Activated naive CD4-positive, alpha-beta T cell treated with anti-CD3 and anti-CD28 coated beads for 36 hours (primary cell): Measurements from ENCODE around the gene MCOLN1. TPM values are rescaled to one million over a fixed set of nuclear protein-coding genes. Genes with fewer than 3 reads are reported as not detected.

Experiments used
- CTCF ChIA-PET: fragments of 350-600 bp; sonication (Branson Sonifier 250); formaldehyde crosslinking; loops from one replicate; lab custom pipeline; 2021; ENCODE audit warnings: antibody characterized with exemption; lab: Charles Lee
- DNase-seq: peaks from one replicate; pipeline ENCODE4 v3.0.0-alpha.2; 2020
- H3K27ac Mint-ChIP-seq: one replicate; pipeline ENCODE4 v1.8.0; 2021; ENCODE audit warnings: mild to moderate bottlenecking, mixed read lengths
- H3K27me3 Mint-ChIP-seq: one replicate; pipeline ENCODE4 v1.8.0; 2021; ENCODE audit warnings: low read depth, mixed read lengths
- H3K36me3 Mint-ChIP-seq: one replicate; pipeline ENCODE4 v1.8.0; 2021; ENCODE audit warnings: low read depth, mixed read lengths
- H3K4me1 Mint-ChIP-seq: one replicate; pipeline ENCODE4 v1.8.0; 2021; ENCODE audit warnings: low read depth, mixed read lengths
- H3K4me3 Mint-ChIP-seq: one replicate; pipeline ENCODE4 v1.8.0; 2021; ENCODE audit warnings: mild to moderate bottlenecking, moderate library complexity, mixed read lengths
- H3K9me3 Mint-ChIP-seq: one replicate; pipeline ENCODE4 v1.8.0; 2021; ENCODE audit warnings: mixed read lengths
- intact Hi-C: fragments of 100-400 bp; cut with micrococcal nuclease; formaldehyde crosslinking; loops from one replicate; pipeline ENCODE4 v1.15.1; 2023
- total RNA-seq, 2 experiments: library from RNA; stranded (reverse); gene quantifications; one replicate each; pipeline ENCODE4 v1.2.3, GENCODE V29; 2021

MCOLN1 gene
- total RNA-seq, 2 experiments from 2014 or later = 4.2 to 5.2 TPM

GRCh38 chr19:7520131-7521051 is 2.0 kb upstream of the MCOLN1 start:
- no peak for DNase-seq
- CTCF ChIA-PET = no interaction called here
- H3K9me3 Mint-ChIP-seq = no peaks in the 10 kb centered on the region
- no peaks in the 10 kb centered on the region for H3K36me3 Mint-ChIP-seq
- H3K4me1 Mint-ChIP-seq = peaks cover 21% of the 10 kb centered on the region
- no peak overlapping the region for H3K27ac Mint-ChIP-seq
- intact Hi-C loops = no loop called here
- H3K27me3 Mint-ChIP-seq = no peaks in the 10 kb centered on the region
- no peak overlapping the region for H3K4me3 Mint-ChIP-seq

DNA sequence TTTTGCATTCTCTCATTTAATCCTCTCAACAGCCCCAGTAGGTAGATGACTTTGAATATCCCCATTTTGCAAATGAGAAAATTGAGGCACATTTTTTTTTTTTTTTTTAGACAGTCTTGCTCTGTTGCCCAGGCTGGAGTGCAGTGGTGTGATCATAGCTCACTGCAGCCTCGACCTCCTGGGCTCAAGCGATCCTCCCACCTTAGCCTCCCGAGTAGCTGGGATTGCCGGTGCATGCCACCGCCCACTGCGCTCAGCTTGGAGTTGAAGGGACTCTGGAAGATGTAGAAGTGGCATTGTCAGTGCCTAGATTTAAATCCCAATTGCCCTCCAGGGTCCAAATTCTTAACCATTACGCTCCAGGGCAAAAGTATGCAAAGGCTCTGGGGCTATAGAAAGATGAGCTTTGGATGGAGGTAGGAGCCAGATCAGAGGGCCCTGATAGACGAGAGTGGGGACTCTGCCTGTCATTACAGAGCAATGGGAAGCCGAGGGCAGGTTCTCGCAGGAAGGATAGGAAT is 813 bp upstream of the MCOLN1 start:
- intact Hi-C loops = loop anchor here (1.0 to 2.0 kb wide), 2 partner anchors 13 to 107 kb away; partner anchors contain the start of genes PET100 and XAB2
- no peak for DNase-seq
- Mint-ChIP-seq H3K4me3 (peak overlapping the region; percentile 72), H3K27ac (peak overlapping the region; percentile 63), H3K27me3 (no peaks in the 10 kb centered on the region), H3K9me3 (no peaks in the 10 kb centered on the region), H3K36me3 (no peaks in the 10 kb centered on the region), H3K4me1 (peaks cover 16% of the 10 kb centered on the region)
- CTCF ChIA-PET = no interaction called here

GRCh38 chr19:7522923-7523667 is 671 bp downstream of the MCOLN1 start:
- Mint-ChIP-seq H3K27me3 (no peaks in the 10 kb centered on the region), H3K9me3 (no peaks in the 10 kb centered on the region), H3K27ac (no peak overlapping the region), H3K4me3 (peak overlapping the region; percentile 62), H3K36me3 (no peaks in the 10 kb centered on the region), H3K4me1 (peaks cover 9% of the 10 kb centered on the region)
- intact Hi-C loops = loop anchor here (1.0 to 2.0 kb wide), 2 partner anchors 11 to 106 kb away; partner anchors contain the start of genes PET100 and XAB2
- DNase-seq = no peak
- CTCF ChIA-PET = interaction anchor here (0.6 to 1.5 kb wide), 5 partner anchors 12 to 169 kb away, joined by 3 to 6 read pairs (median 5); partner anchors contain the start of gene PNPLA6

- Mint-ChIP-seq H3K9me3 (no peaks in the 10 kb centered on the region), H3K4me1 (peaks cover 9% of the 10 kb centered on the region), H3K27me3 (no peaks in the 10 kb centered on the region), H3K36me3 (peaks cover 2% of the 10 kb centered on the region), H3K27ac (no peak overlapping the region), H3K4me3 (no peak overlapping the region)
- intact Hi-C loops = no loop called here
- no peak for DNase-seq
- CTCF ChIA-PET = no interaction called here
These were observed 2.1 kb downstream of the MCOLN1 start for GRCh38 chr19:7524523-7524922.

GRCh38 chr19:7524992-7525739 is 2.7 kb downstream of the MCOLN1 start:
- no peak for DNase-seq
- Mint-ChIP-seq H3K27me3 (no peaks in the 10 kb centered on the region), H3K36me3 (peaks cover 4% of the 10 kb centered on the region), H3K27ac (no peak overlapping the region), H3K4me1 (peaks cover 9% of the 10 kb centered on the region), H3K9me3 (no peaks in the 10 kb centered on the region), H3K4me3 (no peak overlapping the region)
- CTCF ChIA-PET = no interaction called here
- intact Hi-C loops = no loop called here

DNA sequence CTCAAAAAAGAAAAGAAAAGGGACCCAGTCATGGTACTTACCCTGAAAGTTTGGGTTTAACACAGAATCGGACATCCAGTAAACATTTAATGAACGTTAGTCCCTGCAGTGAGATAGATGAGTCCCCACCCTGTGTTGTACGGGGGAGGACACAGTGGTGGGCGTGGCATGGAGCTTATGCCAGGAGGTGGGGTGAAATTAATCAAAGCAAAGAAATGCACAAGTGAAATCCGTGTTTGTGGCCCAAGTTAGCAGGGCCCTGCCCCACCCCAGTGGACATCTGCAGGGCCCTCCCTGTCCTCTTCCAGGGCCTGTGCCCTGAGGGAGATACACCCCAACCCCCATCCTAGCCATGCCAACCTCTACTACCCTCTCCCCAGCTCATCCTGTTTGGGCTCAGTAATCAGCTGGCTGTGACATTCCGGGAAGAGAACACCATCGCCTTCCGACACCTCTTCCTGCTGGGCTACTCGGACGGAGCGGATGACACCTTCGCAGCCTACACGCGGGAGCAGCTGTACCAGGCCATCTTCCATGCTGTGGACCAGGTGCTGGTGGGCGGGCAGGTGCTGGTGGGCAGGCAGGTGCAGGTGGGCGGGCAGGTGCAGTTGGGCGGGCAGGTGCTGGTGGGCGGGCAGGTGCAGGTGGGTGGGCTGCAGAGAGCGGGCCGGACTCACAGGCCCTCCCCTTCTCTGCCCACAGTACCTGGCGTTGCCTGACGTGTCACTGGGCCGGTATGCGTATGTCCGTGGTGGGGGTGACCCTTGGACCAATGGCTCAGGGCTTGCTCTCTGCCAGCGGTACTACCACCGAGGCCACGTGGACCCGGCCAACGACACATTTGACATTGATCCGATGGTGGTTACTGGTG is 3.9 kb downstream of the MCOLN1 start:
- H3K4me3 Mint-ChIP-seq = no peak overlapping the region
- peaks cover 9% of the 10 kb centered on the region for H3K4me1 Mint-ChIP-seq
- CTCF ChIA-PET = no interaction called here
- H3K27me3 Mint-ChIP-seq = no peaks in the 10 kb centered on the region
- H3K36me3 Mint-ChIP-seq = peaks cover 4% of the 10 kb centered on the region
- no peak overlapping the region for H3K27ac Mint-ChIP-seq
- H3K9me3 Mint-ChIP-seq = no peaks in the 10 kb centered on the region
- intact Hi-C loops = no loop called here
- DNase-seq = no peak

DNA sequence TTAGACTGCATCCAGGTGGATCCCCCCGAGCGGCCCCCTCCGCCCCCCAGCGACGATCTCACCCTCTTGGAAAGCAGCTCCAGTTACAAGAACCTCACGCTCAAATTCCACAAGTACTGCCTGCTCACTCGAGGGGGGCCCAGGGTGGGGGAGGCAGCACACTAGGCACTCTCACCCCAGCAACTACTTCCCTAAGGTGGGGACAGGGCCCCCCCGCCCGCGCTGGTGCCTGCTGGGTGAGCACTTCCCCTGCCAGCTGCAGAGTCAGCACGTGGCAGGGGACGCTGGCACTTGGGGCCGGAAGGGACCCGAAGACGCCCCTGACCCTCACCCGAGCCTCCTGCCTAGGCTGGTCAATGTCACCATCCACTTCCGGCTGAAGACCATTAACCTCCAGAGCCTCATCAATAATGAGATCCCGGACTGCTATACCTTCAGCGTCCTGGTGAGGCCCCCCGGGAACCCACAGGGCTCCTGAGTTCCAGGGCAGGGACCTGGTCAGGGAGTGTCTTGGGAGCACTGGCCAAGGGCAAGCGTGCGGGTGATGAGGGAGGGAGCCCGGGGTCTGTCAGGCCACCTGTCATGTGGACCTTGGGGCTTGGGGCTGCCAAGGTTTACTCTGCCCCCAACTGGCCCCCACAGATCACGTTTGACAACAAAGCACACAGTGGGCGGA is 5.2 kb downstream of the MCOLN1 start:
- peaks cover 6% of the 10 kb centered on the region for H3K4me1 Mint-ChIP-seq
- no peak overlapping the region for H3K27ac Mint-ChIP-seq
- CTCF ChIA-PET = no interaction called here
- no peak for DNase-seq
- no peak overlapping the region for H3K4me3 Mint-ChIP-seq
- intact Hi-C loops = no loop called here
- peaks cover 4% of the 10 kb centered on the region for H3K36me3 Mint-ChIP-seq
- no peaks in the 10 kb centered on the region for H3K9me3 Mint-ChIP-seq
- H3K27me3 Mint-ChIP-seq = no peaks in the 10 kb centered on the region

DNA sequence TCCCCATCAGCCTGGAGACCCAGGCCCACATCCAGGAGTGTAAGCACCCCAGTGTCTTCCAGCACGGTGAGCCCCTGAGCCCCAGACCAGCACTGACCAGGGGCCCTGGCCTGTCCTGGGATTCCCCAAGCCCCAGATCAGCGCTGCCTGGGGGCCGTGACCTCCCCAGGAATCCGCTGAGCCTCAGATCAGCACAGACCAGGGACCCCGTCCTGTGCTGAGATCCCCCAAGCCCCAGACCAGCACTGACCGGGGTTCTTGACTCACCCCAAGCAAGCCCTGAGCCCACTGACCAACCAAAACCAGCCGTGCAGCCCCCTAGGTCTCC is 5.7 kb downstream of the MCOLN1 start:
- CTCF ChIA-PET = no interaction called here
- Mint-ChIP-seq H3K36me3 (peaks cover 4% of the 10 kb centered on the region), H3K27me3 (no peaks in the 10 kb centered on the region), H3K27ac (no peak overlapping the region), H3K4me1 (peaks cover 8% of the 10 kb centered on the region), H3K4me3 (no peak overlapping the region), H3K9me3 (no peaks in the 10 kb centered on the region)
- intact Hi-C loops = no loop called here
- DNase-seq = no peak

GRCh38 chr19:7528522-7529245 is 6.3 kb downstream of the MCOLN1 start:
- Mint-ChIP-seq H3K27me3 (no peaks in the 10 kb centered on the region), H3K27ac (no peak overlapping the region), H3K9me3 (no peaks in the 10 kb centered on the region), H3K4me3 (no peak overlapping the region), H3K36me3 (peaks cover 4% of the 10 kb centered on the region), H3K4me1 (peaks cover 6% of the 10 kb centered on the region)
- CTCF ChIA-PET = interaction anchor here (0.5 kb wide), 1 partner anchor 30 kb away, joined by 3 read pairs; no protein-coding TSS in a partner anchor
- intact Hi-C loops = no loop called here
- no peak for DNase-seq

- DNase-seq = no peak
- CTCF ChIA-PET = interaction anchor here (0.5 kb wide), 1 partner anchor 29 kb away, joined by 3 read pairs; no protein-coding TSS in a partner anchor
- Mint-ChIP-seq H3K4me1 (peaks cover 8% of the 10 kb centered on the region), H3K9me3 (no peaks in the 10 kb centered on the region), H3K27ac (no peak overlapping the region), H3K36me3 (peaks cover 4% of the 10 kb centered on the region), H3K27me3 (no peaks in the 10 kb centered on the region), H3K4me3 (no peak overlapping the region)
- intact Hi-C loops = no loop called here
These were observed 6.8 kb downstream of the MCOLN1 start for GRCh38 chr19:7529246-7529600.
